SH-SY5Y (cell line): ENCODE measurements around the gene SYCN.

Experiments
- GATA2 ChIP-seq: IDR thresholded peaks from 2 replicates; pipeline ENCODE4 v1.6.1; 2011; ENCODE audit warnings: mild to moderate bottlenecking, low read depth, low read length
- GATA3 ChIP-seq: IDR thresholded peaks from 2 replicates; pipeline ENCODE4 v1.6.1; 2011; ENCODE audit warnings: low read depth, mild to moderate bottlenecking, low read length, moderate library complexity

GRCh38 chr19:39154100-39154628, 49.9 kb downstream of the SYCN start:
- TF ChIP-seq GATA2, result no peak
- TF ChIP-seq GATA3, result no peak
